ENCODE measurements around the gene TOR1B.

The TOR1B gene

GRCh38 chr9:129806061-129806460 is 3.1 kb downstream of the TOR1B start:
- H3K79me2 ChIP-seq (ENCODE audit: low read length) = peaks cover 11% of the 10 kb centered on the region
- no peak overlapping the region for H3K4me2 ChIP-seq (ENCODE audit: low read depth, low read length)
- no peak for TF ChIP-seq EZH2 (optimal IDR thresholded peaks at IDR 0.05; ENCODE audit: low read depth, low read length)
- no peak for TF ChIP-seq EZH2phosphoT487 (IDR thresholded peaks at IDR 0.05; ENCODE audit: low read length)
- no peak for TF ChIP-seq CTCF (IDR thresholded peaks at IDR 0.05; ENCODE audit: low read length)
- H3F3A ChIP-seq (ENCODE audit: insufficient read depth, low read length) = no peaks in the 10 kb centered on the region
- H2AFZ ChIP-seq (ENCODE audit: low read length) = no peak overlapping the region
- peaks cover 5% of the 10 kb centered on the region; the same call in 1 of the 2 replicates for H3K4me1 ChIP-seq (ENCODE audit: low read length)
- H3K27ac ChIP-seq (ENCODE audit: low read length) = no peak overlapping the region
- no peaks in the 10 kb centered on the region for H3K9me2 ChIP-seq (replicated peaks; ENCODE audit: insufficient read depth, low read length)
- DNase-seq = no peak
- H4K20me1 ChIP-seq (ENCODE audit: insufficient read depth, low read length) = no peaks in the 10 kb centered on the region
- H3K9me3 ChIP-seq (replicated peaks; ENCODE audit: insufficient read depth, low read length) = no peaks in the 10 kb centered on the region
- no peaks in the 10 kb centered on the region for H3K27me3 ChIP-seq (replicated peaks; ENCODE audit: insufficient read depth, low read length)
- no peak overlapping the region for H3K4me3 ChIP-seq (ENCODE audit: low read length)
- H3K36me3 ChIP-seq (replicated peaks; ENCODE audit: insufficient read depth, low read length) = no peaks in the 10 kb centered on the region
- no peak overlapping the region for H3K9ac ChIP-seq (ENCODE audit: low read length)

GRCh38 chr9:129809346-129809745 is 6.4 kb downstream of the TOR1B start:
- H3K79me2 ChIP-seq (ENCODE audit: low read length) = peaks cover 2% of the 10 kb centered on the region
- no peaks in the 10 kb centered on the region for H3K9me2 ChIP-seq (replicated peaks; ENCODE audit: insufficient read depth, low read length)
- no peak overlapping the region for H3K27ac ChIP-seq (ENCODE audit: low read length)
- H3F3A ChIP-seq (ENCODE audit: insufficient read depth, low read length) = no peaks in the 10 kb centered on the region
- no peaks in the 10 kb centered on the region for H3K27me3 ChIP-seq (replicated peaks; ENCODE audit: insufficient read depth, low read length)
- H4K20me1 ChIP-seq (ENCODE audit: insufficient read depth, low read length) = no peaks in the 10 kb centered on the region
- no peaks in the 10 kb centered on the region for H3K9me3 ChIP-seq (replicated peaks; ENCODE audit: insufficient read depth, low read length)
- no peak overlapping the region for H3K4me3 ChIP-seq (ENCODE audit: low read length)
- H3K4me1 ChIP-seq (ENCODE audit: low read length) = no peaks in the 10 kb centered on the region
- H3K36me3 ChIP-seq (replicated peaks; ENCODE audit: insufficient read depth, low read length) = peaks cover 4% of the 10 kb centered on the region
- DNase-seq = no peak
- H3K4me2 ChIP-seq (ENCODE audit: low read depth, low read length) = no peak overlapping the region
- no peak overlapping the region for H3K9ac ChIP-seq (ENCODE audit: low read length)
- no peak overlapping the region for H2AFZ ChIP-seq (ENCODE audit: low read length)
- no peak for TF ChIP-seq EZH2 (optimal IDR thresholded peaks at IDR 0.05; ENCODE audit: low read depth, low read length)
- no peak for TF ChIP-seq CTCF (IDR thresholded peaks at IDR 0.05; ENCODE audit: low read length)
- TF ChIP-seq EZH2phosphoT487 (IDR thresholded peaks at IDR 0.05; ENCODE audit: low read length) = no peak

- H3K36me3 ChIP-seq (replicated peaks; ENCODE audit: insufficient read depth, low read length) = peaks cover 4% of the 10 kb centered on the region
- H3K79me2 ChIP-seq (ENCODE audit: low read length) = no peaks in the 10 kb centered on the region
- no peak for DNase-seq
- H3K4me2 ChIP-seq (ENCODE audit: low read depth, low read length) = no peak overlapping the region
- H3K4me1 ChIP-seq (ENCODE audit: low read length) = no peaks in the 10 kb centered on the region
- no peaks in the 10 kb centered on the region for H3K9me3 ChIP-seq (replicated peaks; ENCODE audit: insufficient read depth, low read length)
- no peaks in the 10 kb centered on the region for H3K27me3 ChIP-seq (replicated peaks; ENCODE audit: insufficient read depth, low read length)
- H3K9me2 ChIP-seq (replicated peaks; ENCODE audit: insufficient read depth, low read length) = no peaks in the 10 kb centered on the region
- no peak overlapping the region for H2AFZ ChIP-seq (ENCODE audit: low read length)
- H3F3A ChIP-seq (ENCODE audit: insufficient read depth, low read length) = no peaks in the 10 kb centered on the region
- no peak overlapping the region for H3K4me3 ChIP-seq (ENCODE audit: low read length)
- no peak overlapping the region for H3K9ac ChIP-seq (ENCODE audit: low read length)
- H4K20me1 ChIP-seq (ENCODE audit: insufficient read depth, low read length) = no peaks in the 10 kb centered on the region
- TF ChIP-seq EZH2 (optimal IDR thresholded peaks at IDR 0.05; ENCODE audit: low read depth, low read length) (no peak), CTCF (IDR thresholded peaks at IDR 0.05; ENCODE audit: low read length) (no peak), EZH2phosphoT487 (IDR thresholded peaks at IDR 0.05; ENCODE audit: low read length) (no peak)
- no peak overlapping the region for H3K27ac ChIP-seq (ENCODE audit: low read length)
These were observed 7.1 kb downstream of the TOR1B start for GRCh38 chr9:129810116-129810515.

All from MM.1S (cell line).